CD4-positive, alpha-beta T cell treated with Interleukin-6 at 100 ng/mL for 8 hours (primary cell): ENCODE results near the gene GJA9.

Experiments
- DNase-seq: peaks from one replicate; pipeline ENCODE4 v3.0.0-alpha.2; 2020; ENCODE audit warnings: mixed read lengths, low spot score

GJA9 gene

DNA sequence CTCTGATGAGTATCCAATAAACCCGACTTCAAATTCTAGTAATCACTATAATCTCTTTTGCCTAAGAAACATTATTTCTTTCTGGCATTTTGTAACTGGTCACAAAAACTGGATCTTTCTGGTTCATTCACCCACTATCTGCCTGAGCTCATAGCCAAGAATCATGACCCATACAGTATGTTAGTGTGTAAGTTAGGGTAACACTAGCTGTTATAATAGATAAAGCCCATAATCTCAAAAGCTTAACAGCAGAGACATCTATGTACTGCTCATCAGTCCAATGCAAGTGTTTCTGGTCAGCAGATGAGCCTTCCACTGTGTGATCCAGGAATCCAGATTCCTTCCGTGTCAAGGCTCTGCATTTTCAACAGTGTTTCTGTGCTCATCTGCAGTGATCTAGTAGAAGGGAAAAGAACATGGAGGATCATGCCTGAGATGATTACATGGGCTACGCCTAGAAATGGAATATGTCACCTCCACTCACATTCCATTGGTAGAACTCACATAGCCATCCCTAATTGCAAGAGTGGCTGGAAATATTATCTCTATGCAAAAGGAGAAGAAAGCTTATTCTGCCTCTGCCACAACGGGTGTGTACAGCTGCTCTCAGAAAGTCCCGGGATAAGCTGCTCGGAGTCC lies 49.5 kb downstream of the GJA9 start:
- no peak for DNase-seq

DNA sequence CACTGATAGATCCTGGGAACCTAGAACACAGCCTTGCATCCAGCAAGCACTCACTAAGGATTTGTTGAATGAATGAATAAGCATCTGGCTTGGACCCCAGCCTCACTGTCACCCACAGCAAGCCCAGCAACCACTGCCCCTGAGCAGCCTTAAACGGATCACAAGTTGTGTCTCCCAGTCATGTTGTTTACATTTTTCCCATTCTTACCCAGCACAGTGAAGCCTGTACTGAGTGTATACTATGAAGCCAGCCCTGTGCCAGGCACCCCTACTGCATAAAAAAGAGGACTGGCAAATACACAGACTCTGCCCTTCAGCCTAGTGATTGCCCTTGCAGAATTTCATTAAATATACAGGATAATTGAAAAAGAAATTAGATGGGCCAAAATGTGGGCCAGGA lies 52.0 kb downstream of the GJA9 start:
- DNase-seq, result no peak

GRCh38 chr1:38827318-38827717 lies 54.1 kb downstream of the GJA9 start:
- DNase-seq, result no peak

DNA sequence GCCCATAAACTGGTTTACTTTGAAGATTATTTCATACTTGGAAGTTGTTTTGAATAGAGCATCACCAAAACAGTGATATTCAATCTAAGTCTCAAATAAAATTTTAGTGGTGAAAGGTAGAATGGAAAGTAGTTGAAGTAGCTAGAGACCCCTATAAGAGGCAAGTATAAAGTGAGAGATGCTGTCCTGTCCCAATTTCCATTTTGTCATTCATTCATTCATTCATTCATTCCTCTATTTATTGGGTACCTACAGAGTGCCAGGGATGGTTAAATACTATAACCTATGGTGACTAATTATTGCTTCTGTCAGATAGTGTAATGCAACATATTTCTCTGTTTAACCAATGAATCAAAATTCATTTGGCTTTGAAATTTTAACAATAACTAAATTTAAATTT lies 54.5 kb downstream of the GJA9 start:
- no peak for DNase-seq

DNA sequence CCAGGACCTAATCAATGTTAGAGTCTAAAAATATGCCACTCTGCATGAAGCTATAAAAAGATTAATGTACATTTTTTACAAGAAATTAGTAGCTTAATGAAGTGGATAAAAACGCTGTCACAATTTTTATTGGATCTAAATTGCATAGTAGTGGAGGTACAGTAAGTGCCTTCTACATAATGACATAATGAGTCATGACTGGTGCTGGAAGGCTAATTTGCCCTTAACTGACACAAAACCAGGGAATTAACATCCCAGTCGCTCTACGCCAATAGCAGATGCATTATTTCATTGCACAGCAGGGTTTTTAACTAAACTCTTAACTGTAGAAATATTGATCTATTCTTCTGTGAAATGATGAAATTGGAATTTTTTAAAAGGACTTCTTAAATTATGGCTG lies 55.1 kb downstream of the GJA9 start:
- DNase-seq, result no peak
